HG02943 (cell line): ENCODE results near the gene LY6G6D.

ENCODE experiments used
- ATAC-seq: cut with Tn5 transposase; IDR thresholded peaks from one replicate; pipeline ENCODE4 v1.9.1; 2021; ENCODE audit warnings: mild to moderate bottlenecking, low read depth, moderate library complexity; ENCODE audit not compliant: unreplicated experiment

LY6G6D gene

DNA sequence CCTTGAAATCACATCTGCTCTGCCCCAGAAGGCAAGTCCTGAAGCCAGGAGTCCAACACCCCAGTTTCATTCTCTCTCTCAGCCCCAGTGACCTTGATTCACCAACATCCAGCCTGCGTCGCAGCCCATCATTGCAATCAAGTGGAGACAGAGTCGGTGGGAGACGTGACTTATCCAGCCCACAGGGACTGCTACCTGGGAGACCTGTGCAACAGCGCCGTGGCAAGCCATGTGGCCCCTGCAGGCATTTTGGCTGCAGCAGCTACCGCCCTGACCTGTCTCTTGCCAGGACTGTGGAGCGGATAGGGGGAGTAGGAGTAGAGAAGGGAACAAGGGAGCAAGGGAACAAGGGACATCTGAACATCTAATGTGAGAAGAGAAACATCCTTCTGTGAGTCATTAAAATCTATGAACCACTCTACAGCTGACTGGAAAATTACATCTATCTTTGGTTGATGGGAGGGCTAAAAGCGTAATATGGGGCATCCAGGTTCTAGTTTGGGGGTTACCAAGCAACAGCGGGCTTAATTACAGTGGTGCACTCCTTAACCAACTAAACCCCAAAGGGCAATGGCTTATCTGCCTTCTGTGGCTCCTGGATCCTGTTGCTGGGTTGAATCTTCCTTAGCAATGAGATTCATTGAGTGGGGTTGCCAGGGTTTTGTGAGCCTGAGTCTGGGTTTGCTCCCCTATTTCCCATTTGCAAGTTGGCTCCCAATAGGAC, 2.5 kb downstream of the LY6G6D start:
- ATAC-seq = no peak

DNA sequence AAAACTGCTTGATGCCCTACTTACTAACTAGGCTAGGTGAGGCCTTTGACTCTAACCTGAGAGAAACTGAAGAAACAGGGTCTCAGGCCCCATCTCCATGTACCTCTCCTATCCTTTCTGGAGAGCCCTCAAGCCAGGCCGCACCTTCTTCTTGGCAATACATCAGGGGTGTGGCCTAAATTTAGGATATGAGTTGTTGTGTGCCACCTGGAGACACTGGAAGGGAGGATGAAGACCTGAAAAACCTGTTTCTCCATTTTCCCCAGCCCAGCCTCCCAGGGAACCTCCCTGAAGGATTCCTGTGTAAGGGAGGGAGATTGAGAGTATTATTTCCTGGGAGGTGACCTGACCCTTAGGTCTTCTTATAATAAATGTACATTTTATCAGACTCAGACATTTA, 3.1 kb downstream of the LY6G6D start:
- ATAC-seq = no peak

GRCh38 chr6:31719001-31719400, 3.9 kb downstream of the LY6G6D start:
- ATAC-seq = no peak

GRCh38 chr6:31720196-31720770, 5.1 kb downstream of the LY6G6D start:
- no peak for ATAC-seq

DNA sequence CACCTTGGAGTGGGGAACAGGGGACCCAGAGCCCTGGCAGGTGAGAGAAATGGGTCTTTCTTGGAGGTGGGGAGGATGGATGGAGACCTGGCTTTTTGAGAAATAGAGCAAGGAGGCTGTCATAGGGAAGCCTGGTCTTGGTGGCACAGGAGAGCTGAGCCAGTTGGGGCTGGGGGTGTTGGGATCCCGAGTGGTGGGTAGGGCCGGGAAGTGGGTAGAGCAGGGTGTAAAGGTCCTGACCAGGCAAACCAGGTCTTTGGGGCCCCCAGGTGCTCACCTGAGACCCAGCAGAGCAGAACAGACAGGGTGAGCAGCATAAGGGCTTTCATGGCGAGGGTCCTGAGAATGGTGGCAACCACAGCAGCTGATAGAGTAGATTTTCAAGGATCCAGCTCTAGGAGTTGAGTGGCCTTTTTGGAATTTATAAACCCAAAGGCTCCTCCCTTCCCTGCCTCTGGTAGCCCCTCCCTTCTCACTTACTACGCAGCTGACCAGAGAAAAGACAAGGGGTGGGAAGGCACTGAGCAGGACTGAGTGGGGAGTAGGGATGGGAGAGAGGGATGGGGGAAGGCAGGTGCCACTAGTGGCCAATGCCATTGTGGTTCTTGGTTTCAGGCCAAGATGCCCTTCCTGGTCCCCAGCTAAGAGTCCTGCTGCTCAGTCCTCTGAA, 6.3 kb downstream of the LY6G6D start, which contains the start of gene LY6G6C:
Gene LY6G6C, minus strand, starts transcription at position 396 of the 670 bp plus-strand sequence. Its CDS starts 67 bp downstream, at position 329.
- ATAC-seq = no peak

DNA sequence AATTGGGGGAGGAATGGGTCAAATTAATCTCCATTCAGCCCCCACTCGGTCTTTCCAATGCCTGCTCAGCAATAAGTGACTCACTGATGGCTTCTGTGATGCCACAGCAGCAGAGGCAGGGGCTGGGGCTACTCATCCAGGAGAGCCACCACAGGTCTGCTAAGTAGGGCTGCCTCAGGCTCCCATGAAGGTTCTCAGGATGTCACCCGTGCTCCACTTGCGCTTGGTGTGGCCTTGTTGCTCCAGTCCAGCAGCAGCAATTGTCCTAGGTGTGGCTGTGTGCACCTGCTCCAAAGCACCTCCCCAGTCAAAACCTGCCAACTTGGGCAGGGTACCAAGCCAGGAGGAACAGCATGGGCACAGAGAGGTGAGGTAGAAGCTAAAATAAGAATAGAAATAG, 7.0 kb downstream of the LY6G6D start:
- no peak for ATAC-seq

- no peak for ATAC-seq
Observed at GRCh38 chr6:31723245-31723979, 8.3 kb downstream of the LY6G6D start, which contains the start of gene MPIG6B. TSS of gene MPIG6B (plus strand) at chr6:31723373. CDS start at chr6:31723384, 11 bp downstream.

GRCh38 chr6:31723980-31724691, 9.0 kb downstream of the LY6G6D start:
- no peak for ATAC-seq

GRCh38 chr6:31725502-31726350, 10.6 kb downstream of the LY6G6D start:
- ATAC-seq = no peak

DNA sequence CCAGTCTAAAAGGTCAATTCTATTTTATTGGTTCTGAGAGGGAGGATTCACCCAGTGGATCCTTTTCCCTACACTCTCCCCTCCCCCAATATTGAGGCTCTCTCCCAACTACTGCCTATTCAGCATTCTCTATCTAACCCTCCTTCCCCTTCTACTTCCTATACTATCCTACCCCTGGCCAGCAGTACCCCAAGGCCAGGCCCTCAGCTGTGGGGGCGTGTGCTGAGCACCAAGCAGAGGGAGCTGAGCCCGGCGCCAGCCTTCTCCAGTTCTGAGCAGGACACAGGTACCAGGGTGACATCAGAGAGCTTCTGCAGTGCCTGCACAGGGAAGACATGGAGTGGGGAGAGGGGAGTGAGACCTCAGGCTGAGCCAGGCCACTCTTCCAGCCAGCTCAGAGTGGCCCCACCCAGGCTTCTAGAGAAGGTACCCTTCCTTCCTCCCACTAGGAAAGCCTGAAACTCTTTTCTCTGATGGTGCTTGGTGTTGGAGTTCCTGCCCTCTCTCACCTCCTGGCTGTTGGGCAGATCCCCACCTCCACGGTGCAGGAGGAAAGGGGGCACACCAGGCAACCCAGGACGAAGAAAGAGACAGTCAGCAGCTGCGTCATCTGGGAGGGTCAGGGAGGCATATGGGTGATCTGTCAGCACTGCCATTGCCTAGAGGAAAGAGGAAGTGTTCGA, 12.0 kb downstream of the LY6G6D start:
- no peak for ATAC-seq

DNA sequence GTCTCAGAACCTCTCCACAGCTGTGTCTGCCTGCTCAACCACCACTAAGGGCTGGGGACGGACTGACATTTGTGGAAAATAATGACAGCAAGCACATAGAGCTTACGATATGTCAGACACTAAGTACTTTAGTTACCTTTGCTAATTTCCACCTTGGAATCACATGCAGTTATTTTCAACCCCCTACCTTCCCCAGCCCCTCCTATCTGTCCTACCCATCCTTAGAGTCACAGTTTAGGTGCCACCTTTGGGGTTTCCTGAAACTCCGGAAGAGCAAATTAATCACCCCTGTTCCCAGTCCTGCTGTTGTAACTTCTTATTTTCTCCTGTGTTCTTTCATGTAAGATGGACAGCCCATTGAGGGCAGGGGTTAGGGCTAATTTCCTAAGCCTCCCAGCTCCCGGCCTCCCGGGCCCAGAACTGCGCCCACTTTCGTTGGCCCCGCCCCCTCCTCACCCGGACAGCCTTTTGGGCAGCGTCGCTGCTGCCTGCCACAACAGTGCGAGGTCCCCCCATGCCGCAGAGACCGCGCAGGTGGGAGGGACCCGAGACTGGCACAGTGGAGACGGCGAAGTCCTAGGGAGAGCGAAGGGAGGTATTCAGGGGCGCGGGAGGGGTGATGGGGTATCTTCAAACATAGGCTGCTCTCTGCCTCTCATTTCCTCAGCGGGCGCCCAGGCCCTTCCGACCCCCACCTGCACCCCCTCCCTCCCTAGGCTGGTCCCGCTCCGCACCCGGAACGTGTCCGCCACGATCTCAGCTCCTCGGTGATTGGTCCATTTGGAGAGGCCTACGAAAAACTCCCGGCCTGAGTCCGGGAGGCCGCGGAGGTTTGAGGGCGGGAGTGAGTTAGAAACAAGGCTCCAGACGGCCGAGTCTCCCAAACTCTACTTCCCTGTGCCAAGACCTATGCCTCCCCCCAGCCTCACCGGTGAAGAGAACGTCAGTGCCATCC, 12.8 kb downstream of the LY6G6D start:
- ATAC-seq = no peak

- ATAC-seq = no peak
Observed at GRCh38 chr6:31728767-31729514, 13.8 kb downstream of the LY6G6D start, which contains the start of gene DDAH2. TSS of gene DDAH2 (minus strand) at chr6:31729299. CDS start at chr6:31729161, 138 bp downstream.

DNA sequence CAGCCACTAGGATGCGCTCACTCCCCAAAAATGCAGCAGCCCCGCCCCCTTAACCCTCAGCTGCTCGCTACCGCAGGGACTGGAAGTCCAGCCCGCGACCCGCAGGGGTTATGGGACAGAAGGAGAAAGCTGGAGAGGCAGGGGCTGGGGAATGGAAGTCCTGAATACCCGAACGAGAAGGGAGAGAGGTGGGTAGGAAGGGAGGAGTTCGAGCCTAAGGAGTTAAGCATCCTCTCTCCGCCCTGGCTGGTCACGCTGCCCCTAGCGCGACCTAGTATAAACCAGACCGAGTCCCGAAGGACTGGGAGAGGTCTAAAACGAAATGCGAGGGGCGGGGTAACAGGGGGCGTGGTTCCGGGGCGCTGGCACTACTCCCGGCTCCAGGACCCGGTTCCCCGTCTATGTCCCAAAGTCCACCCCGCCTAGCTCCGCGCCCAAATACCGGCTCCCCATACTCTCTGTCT, 14.4 kb downstream of the LY6G6D start:
- no peak for ATAC-seq

GRCh38 chr6:31729979-31730630, 15.0 kb downstream of the LY6G6D start:
- no peak for ATAC-seq

DNA sequence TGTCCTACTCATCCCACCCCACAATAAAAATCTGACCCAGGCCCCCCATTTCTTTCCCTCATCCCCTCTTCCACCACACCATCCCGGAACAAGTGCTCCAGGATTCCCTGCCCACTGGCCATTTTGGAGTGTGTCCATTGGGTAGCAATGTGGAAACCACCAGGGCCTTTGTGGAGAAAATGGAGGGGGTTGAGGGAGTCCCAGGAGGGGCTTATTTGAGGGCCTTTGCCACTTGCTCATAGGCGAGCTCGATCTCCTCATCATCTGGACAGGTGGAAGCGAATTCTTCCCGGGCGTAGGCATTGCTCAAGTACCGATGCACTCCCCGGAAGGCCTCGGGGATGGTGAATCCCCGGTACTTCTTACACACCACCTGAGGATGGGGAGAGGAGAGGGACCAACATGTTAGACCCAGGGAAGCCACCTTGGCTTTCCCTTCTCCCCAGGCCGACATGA, 15.5 kb downstream of the LY6G6D start:
- no peak for ATAC-seq

- ATAC-seq = no peak
Observed at GRCh38 chr6:31732029-31732428, 16.9 kb downstream of the LY6G6D start.
